ENCODE results near the gene SUPT6H.

DNA sequence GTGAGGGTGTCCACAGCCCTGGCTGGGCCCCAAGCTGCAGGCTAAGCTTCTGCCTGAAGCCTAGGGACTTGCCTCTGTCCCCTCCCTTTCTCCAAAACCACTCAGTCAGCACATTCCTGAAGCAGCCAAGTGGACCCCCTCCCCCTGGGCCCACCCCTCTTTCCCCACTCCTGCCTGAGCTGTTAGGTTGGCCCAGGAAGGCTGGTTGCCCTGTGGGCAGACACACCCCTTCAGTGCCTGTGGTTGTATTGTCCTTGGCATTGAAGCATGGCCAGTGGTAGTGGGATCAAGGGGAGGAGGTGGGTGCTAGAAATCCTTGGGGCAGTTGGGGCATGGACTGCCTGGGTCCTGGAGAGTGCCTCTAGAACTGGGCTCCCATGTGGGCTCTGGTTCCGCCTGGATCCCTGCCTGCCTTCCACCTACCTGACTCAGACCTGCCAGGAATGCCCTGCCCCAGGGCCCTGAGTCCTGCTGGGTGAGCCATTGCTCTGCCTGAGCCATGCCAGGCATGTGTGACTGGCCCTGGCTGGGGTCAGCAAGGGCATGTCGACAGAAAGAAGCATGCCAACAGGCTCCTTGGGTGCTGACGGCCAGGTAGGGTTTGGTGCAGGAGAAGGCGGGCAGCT is 83.9 kb downstream of the SUPT6H start:
- TF ChIP-seq, protein P1, sequence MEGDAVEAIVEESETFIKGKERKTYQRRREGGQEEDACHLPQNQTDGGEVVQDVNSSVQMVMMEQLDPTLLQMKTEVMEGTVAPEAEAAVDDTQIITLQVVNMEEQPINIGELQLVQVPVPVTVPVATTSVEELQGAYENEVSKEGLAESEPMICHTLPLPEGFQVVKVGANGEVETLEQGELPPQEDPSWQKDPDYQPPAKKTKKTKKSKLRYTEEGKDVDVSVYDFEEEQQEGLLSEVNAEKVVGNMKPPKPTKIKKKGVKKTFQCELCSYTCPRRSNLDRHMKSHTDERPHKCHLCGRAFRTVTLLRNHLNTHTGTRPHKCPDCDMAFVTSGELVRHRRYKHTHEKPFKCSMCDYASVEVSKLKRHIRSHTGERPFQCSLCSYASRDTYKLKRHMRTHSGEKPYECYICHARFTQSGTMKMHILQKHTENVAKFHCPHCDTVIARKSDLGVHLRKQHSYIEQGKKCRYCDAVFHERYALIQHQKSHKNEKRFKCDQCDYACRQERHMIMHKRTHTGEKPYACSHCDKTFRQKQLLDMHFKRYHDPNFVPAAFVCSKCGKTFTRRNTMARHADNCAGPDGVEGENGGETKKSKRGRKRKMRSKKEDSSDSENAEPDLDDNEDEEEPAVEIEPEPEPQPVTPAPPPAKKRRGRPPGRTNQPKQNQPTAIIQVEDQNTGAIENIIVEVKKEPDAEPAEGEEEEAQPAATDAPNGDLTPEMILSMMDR (IDR thresholded peaks at IDR 0.05), result no peak
- no peak for TF ChIP-seq ZFX (IDR thresholded peaks at IDR 0.05; ENCODE audit: borderline replicate concordance)

All from 22Rv1 (cell line).